ENCODE data around the gene TSHR. TPM values are rescaled to one million over a fixed set of nuclear protein-coding genes. Genes with fewer than 3 reads are reported as not detected.

TSHR gene
- total and polyA plus RNA-seq, 11 donors = not detected

DNA sequence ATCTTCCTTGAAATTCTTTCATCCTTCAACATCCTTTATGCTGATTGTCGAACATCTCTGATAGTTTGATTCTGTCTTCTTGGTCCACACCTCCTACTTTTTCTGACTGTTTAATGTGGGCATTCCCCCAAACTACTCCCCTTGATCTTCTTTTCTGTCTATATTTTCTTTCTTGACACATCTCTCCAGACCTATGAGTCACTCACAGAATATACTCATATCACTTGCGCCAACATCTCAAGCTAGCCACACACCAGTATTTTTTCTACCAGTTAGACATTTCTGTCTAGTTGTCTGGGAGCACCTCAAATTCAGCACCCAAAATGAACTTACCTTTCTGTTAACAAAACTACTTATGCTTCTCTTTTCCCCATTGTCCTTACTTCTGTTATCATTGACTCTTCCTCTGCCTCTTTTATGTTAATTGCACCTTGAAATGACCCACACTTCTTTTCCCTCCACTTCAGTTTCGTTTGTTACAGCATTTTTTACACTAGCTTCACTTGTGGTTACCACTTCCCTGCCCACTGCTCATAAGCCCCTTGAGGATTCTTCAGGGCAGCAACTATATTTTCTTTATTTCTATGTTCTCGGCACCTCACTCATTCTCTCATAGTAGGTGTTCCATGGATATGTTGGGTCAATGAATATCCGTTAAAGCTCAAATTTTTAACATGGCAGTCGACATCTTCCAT is 33.5 kb downstream of the TSHR start:
- ATAC-seq = no peak
- Histone ChIP-seq H3K36me3 (no peaks in the 10 kb centered on the region), H3K4me3 (no peak overlapping the region), H3K4me1 (no peaks in the 10 kb centered on the region), H3K9me3 (no peaks in the 10 kb centered on the region), H3K27me3 (peaks cover 0 to 27% (median 2%) of the 10 kb centered on the region in 9 donors), H3K27ac (no peak overlapping the region)
- intact Hi-C loops (cut with DNase I) = loop anchor here in 3 of 10 donors (5.0 kb wide), 1 partner anchor 37 kb away; no protein-coding TSS in a partner anchor
- 69 to 79% (median 74%) methylated on average over 6 of the region's 6 CpGs for whole genome bisulfite sequencing, 4 donors
- no peak for DNase-seq
- TF ChIP-seq POLR2A (IDR thresholded peaks at IDR 0.05) = no peak
- TF ChIP-seq, protein P1, sequence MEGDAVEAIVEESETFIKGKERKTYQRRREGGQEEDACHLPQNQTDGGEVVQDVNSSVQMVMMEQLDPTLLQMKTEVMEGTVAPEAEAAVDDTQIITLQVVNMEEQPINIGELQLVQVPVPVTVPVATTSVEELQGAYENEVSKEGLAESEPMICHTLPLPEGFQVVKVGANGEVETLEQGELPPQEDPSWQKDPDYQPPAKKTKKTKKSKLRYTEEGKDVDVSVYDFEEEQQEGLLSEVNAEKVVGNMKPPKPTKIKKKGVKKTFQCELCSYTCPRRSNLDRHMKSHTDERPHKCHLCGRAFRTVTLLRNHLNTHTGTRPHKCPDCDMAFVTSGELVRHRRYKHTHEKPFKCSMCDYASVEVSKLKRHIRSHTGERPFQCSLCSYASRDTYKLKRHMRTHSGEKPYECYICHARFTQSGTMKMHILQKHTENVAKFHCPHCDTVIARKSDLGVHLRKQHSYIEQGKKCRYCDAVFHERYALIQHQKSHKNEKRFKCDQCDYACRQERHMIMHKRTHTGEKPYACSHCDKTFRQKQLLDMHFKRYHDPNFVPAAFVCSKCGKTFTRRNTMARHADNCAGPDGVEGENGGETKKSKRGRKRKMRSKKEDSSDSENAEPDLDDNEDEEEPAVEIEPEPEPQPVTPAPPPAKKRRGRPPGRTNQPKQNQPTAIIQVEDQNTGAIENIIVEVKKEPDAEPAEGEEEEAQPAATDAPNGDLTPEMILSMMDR (IDR thresholded peaks at IDR 0.05) = no peak

DNA sequence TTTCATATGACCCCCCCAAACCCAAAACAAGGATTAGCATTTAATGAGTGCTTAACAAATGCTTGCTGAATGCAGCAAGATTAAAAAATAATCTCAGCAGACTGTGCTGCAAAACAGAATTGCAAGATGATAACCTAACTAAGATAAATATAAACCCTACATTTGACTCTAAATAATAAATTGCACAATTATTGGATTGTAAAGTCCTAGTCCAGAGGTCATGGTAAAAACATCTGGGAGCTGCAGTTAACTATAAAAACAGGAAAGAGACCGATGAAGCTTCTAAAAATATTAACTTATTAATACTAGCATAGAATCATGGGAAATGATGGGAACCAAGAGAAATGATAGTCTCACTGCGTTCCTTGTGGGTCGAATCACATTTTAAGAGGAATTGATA is 37.2 kb downstream of the TSHR start:
- no peak for DNase-seq
- Histone ChIP-seq H3K9me3 (no peaks in the 10 kb centered on the region), H3K27me3 (peaks cover 0 to 15% (median 0%) of the 10 kb centered on the region in 9 donors), H3K4me3 (no peak overlapping the region), H3K27ac (peak overlapping the region in 6 of 12 donors; percentile 25 to 53 (median 39)), H3K36me3 (no peaks in the 10 kb centered on the region), H3K4me1 (peaks cover 0 to 10% (median 0%) of the 10 kb centered on the region in 12 donors)
- ATAC-seq = no peak
- TF ChIP-seq POLR2A (IDR thresholded peaks at IDR 0.05) = no peak
- TF ChIP-seq, protein P1 (IDR thresholded peaks at IDR 0.05) = no peak
- intact Hi-C loops (cut with DNase I) = loop anchor here in 2 of 10 donors (10.0 kb wide), 2 partner anchors 72 to 172 kb away; no protein-coding TSS in a partner anchor
- 61 to 76% (median 72%) methylated on average over 3 of the region's 3 CpGs for WGBS, 4 donors

DNA sequence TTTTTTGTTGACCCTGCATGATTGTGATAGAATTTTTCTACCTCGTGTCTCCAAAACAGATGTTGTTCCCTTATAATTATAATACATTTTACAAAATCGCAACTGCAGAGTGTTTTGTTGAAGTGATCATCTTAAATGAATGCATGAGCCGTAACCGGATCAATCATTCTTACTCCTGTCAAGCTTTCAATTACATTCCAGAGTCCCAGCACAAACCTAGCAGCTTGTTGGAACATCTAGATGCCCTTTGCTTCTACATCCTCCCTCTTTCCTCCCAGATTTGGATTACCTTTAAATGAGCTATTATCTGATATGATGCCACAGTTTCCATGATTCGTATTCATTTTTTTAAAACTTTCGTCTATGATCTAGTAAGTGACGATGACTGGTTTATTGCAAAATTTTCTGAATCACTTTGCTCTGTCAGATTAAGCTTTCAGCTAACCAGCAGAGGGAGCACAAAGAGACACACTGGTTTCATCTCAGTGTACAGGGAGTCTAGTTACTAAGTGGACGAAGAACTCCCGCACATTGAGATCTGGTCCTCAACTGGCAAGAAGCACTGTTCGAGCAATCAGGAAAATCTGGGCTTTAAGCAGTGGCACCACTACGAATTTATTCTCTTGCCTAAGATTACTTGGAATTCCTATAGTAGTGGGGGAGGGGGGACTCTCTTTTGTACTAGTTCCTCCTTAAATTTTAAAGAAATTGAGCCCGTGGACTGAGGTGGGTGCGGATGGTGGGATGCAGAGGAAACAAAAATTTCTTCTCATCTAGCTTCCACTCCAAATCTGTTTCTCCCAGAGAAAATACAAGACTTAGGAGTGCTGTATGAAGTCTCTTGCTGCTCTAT is 40.9 kb downstream of the TSHR start:
- H3K36me3 ChIP-seq = no peaks in the 10 kb centered on the region
- 40 to 49% (median 42%) methylated on average over 13 of the region's 13 CpGs for WGBS, 4 donors
- peak in 3 of 5 donors; percentile 24 to 32 (median 26) for DNase-seq
- H3K4me3 ChIP-seq = no peak overlapping the region
- no peaks in the 10 kb centered on the region for H3K9me3 ChIP-seq
- H3K27me3 ChIP-seq = peaks cover 0 to 12% (median 0%) of the 10 kb centered on the region in 9 donors
- intact Hi-C loops (cut with DNase I) = loop anchor here (1.0 to 10.0 kb wide), 9 partner anchors 69 to 466 kb away; no protein-coding TSS in a partner anchor
- TF ChIP-seq, protein P1 (IDR thresholded peaks at IDR 0.05) = peak; percentile 45 to 77 (median 61)
- no peak for TF ChIP-seq POLR2A (IDR thresholded peaks at IDR 0.05)
- ATAC-seq = peak; percentile 78 to 95 (median 88)
- no peak overlapping the region for H3K27ac ChIP-seq
- H3K4me1 ChIP-seq = peaks cover 0 to 10% (median 0%) of the 10 kb centered on the region in 12 donors

DNA sequence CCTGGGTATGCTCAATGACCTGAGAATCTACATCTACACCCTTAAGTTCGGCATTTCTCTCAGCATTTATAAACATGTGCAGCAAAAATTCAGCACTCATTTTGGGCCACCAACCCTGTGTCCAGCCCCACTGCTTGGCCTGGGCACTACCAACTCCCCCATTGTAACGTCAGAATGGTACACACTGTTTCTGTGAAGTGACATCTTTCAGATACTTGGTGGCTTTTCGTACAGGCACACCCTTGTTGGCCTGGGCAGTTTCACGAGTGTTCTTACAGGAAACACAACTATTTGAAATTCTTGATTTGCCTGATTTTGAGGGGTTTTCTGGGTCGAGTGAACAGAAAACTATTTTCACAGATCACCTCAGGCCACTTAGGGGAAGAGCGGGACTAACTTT is 46.0 kb downstream of the TSHR start:
- Histone ChIP-seq H3K4me1 (peaks cover 0 to 11% (median 0%) of the 10 kb centered on the region in 12 donors), H3K27ac (no peak overlapping the region), H3K27me3 (peaks cover 0 to 4% (median 0%) of the 10 kb centered on the region in 9 donors), H3K9me3 (no peaks in the 10 kb centered on the region), H3K36me3 (no peaks in the 10 kb centered on the region), H3K4me3 (no peak overlapping the region)
- TF ChIP-seq, protein P1 (IDR thresholded peaks at IDR 0.05) = no peak
- TF ChIP-seq POLR2A (IDR thresholded peaks at IDR 0.05) = no peak
- WGBS, 4 donors = 52 to 69% (median 60%) methylated on average over 5 to 6 of the region's 6 CpGs
- DNase-seq (no peak), ATAC-seq (no peak)
- intact Hi-C loops (cut with DNase I) = loop anchor here in 1 of 10 donors (5.0 kb wide), 1 partner anchor 211 kb away; no protein-coding TSS in a partner anchor

Data from heart left ventricle (tissue), 16 donors.